Bronchial epithelial cell (primary cell): Measurements from ENCODE around the gene ACE2. TPM values are rescaled to one million over a fixed set of nuclear protein-coding genes. Genes with fewer than 3 reads are reported as not detected.

ENCODE experiments used
- DNase-seq: peaks from one replicate; pipeline ENCODE4 v3.0.0-alpha.2; 2010; ENCODE audit warnings: low read depth
- FAIRE-seq: peaks from 2 replicates; lab custom pipeline; 2011; peaks lifted over from hg19 to GRCh38; lab: Jason Lieb, UNC
- H3K27me3 ChIP-seq: 2 replicates; pipeline ENCODE4 v1.5.1; 2011; ENCODE audit warnings: low read length; ENCODE audit not compliant: control insufficient read depth, insufficient read depth
- H3K36me3 ChIP-seq: 2 replicates; pipeline ENCODE4 v1.5.1; 2011; ENCODE audit warnings: low read length; ENCODE audit not compliant: control insufficient read depth, insufficient read depth
- H3K4me3 ChIP-seq: 2 replicates; pipeline ENCODE4 v1.5.1; 2011; ENCODE audit warnings: mild to moderate bottlenecking, low read depth, low read length, control low read depth
- total RNA-seq: library from RNA; depleted of rRNA; stranded (reverse); fragments of >200 nt; gene quantifications from 2 replicates; pipeline ENCODE4 v1.2.1, GENCODE V29; 2014
- TF ChIP-seq, protein P1 (sequence below): IDR thresholded peaks from 2 replicates; pipeline ENCODE4 v1.5.1; 2011; ENCODE audit warnings: mild to moderate bottlenecking, moderate library complexity, low read length, control low read depth, inconsistent platforms; ENCODE audit not compliant: insufficient read depth, severe bottlenecking

ACE2 gene
- total RNA-seq, 1 donor from 2014 or later = not detected

GRCh38 chrX:15564981-15565579, 35.7 kb downstream of the ACE2 start:
- Histone ChIP-seq H3K4me3 (no peak overlapping the region), H3K27me3 (no peaks in the 10 kb centered on the region), H3K36me3 (no peaks in the 10 kb centered on the region)
- peak; percentile 76 for DNase-seq
- no peak for FAIRE-seq
- TF ChIP-seq, protein P1, sequence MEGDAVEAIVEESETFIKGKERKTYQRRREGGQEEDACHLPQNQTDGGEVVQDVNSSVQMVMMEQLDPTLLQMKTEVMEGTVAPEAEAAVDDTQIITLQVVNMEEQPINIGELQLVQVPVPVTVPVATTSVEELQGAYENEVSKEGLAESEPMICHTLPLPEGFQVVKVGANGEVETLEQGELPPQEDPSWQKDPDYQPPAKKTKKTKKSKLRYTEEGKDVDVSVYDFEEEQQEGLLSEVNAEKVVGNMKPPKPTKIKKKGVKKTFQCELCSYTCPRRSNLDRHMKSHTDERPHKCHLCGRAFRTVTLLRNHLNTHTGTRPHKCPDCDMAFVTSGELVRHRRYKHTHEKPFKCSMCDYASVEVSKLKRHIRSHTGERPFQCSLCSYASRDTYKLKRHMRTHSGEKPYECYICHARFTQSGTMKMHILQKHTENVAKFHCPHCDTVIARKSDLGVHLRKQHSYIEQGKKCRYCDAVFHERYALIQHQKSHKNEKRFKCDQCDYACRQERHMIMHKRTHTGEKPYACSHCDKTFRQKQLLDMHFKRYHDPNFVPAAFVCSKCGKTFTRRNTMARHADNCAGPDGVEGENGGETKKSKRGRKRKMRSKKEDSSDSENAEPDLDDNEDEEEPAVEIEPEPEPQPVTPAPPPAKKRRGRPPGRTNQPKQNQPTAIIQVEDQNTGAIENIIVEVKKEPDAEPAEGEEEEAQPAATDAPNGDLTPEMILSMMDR = peak; percentile 74

DNA sequence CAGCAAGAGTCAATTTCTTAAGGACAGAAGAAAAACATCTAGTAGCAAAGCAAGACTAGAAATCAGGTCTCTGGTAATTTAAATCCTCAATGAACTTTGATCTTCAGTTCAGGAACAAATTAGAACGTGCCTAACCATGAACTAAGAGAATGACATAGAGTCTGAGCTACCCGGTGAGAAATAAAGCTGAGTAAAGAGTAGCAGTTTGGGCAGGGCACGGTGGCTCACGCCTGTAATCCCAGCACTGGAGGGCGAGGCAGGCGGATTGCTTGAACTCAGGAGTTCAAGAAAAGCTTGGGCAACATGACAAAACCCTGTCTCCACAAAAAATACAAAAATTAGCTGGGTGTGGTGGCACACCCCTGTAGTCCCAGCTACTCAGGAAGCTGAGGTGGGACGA, 37.7 kb downstream of the ACE2 start:
- Histone ChIP-seq H3K27me3 (no peaks in the 10 kb centered on the region), H3K36me3 (no peaks in the 10 kb centered on the region), H3K4me3 (no peak overlapping the region)
- TF ChIP-seq, protein P1 = no peak
- FAIRE-seq (no peak), DNase-seq (no peak)

DNA sequence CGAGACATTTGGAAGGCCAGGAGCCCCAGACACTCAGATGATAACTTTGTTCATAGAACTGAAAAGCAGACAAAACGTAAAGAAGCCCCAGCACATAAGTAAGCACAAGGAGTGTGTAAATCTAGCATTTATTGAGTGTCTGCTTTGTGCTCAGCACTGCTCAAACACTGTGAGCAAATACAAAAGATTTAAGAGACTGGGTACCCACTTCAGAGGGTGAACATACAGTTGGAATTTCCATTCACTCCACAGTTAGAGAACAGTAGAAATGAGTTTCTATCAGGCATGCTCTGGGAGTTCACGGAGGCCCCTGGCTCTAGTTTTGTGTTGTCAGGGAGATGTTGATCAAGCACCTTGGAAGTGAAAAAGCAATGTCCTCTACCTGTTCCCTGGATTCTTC, 39.8 kb downstream of the ACE2 start:
- TF ChIP-seq, protein P1 = no peak
- no peak for DNase-seq
- Histone ChIP-seq H3K27me3 (no peaks in the 10 kb centered on the region), H3K4me3 (no peak overlapping the region), H3K36me3 (no peaks in the 10 kb centered on the region)
- no peak for FAIRE-seq

- H3K36me3 ChIP-seq = no peaks in the 10 kb centered on the region
- H3K27me3 ChIP-seq = no peaks in the 10 kb centered on the region
- DNase-seq = no peak
- FAIRE-seq = no peak
- TF ChIP-seq, protein P1 = no peak
- H3K4me3 ChIP-seq = no peak overlapping the region
Observed at GRCh38 chrX:15559227-15559626, 41.5 kb downstream of the ACE2 start.

GRCh38 chrX:15549189-15550012, 51.4 kb downstream of the ACE2 start:
- FAIRE-seq (peak; percentile 84), DNase-seq (no peak)
- H3K4me3 ChIP-seq = no peak overlapping the region
- TF ChIP-seq, protein P1 = no peak
- H3K36me3 ChIP-seq = no peaks in the 10 kb centered on the region
- no peaks in the 10 kb centered on the region for H3K27me3 ChIP-seq
